Gastroesophageal sphincter (tissue), 4 donors: ENCODE data around the gene ZDHHC6. TPM values are rescaled to one million over a fixed set of nuclear protein-coding genes. Genes with fewer than 3 reads are reported as not detected.
"Not testable (repeated sequence)": the region's sequence is repeated elsewhere in the genome, so short reads cannot be mapped to it uniquely, and the experiment has no call there.

Experiments
- ATAC-seq: fragments of 150-250 bp; one replicate; pipeline ENCODE4 v1.9.1; 2016; ENCODE audit warnings: mild to moderate bottlenecking, moderate library complexity
- H3K27ac ChIP-seq, 4 donors: fragments of 200-600 bp; sonication (generic) in 3 of 4; 1 replicate in 3 of 4; 2 replicates in 1 of 4; pipeline ENCODE4 v1.5.1; 2016 to 2019
- H3K27me3 ChIP-seq: fragments of 200-600 bp; sonication (generic); one replicate; pipeline ENCODE4 v1.5.1; 2019
- H3K36me3 ChIP-seq, 2 donors: fragments of 200-600 bp; sonication (generic); one replicate each; pipeline ENCODE4 v1.5.1; 2019; ENCODE audit warnings: control low read depth in 1 of 2
- H3K4me1 ChIP-seq, 3 donors: fragments of 200-600 bp; sonication (generic); 1 replicate in 2 of 3; 2 replicates in 1 of 3; pipeline ENCODE4 v1.5.1; 2016 to 2019; ENCODE audit warnings: control low read depth in 2 of 3
- H3K4me3 ChIP-seq, 2 donors: fragments of 200-600 bp; sonication (generic); one replicate each; pipeline ENCODE4 v1.5.1; 2019; ENCODE audit warnings: mild to moderate bottlenecking in 1 of 2, moderate library complexity in 1 of 2
- H3K9me3 ChIP-seq, 3 donors: fragments of 200-600 bp; sonication (generic); one replicate each; pipeline ENCODE4 v1.5.1; 2017 to 2019; ENCODE audit warnings: control low read depth in 2 of 3
- CTCF ChIP-seq, 4 experiments: fragments of 200-600 bp in 2 of 4; fragments of 450-650 bp in 2 of 4; sonication (generic) in 1 of 4; IDR thresholded peaks; one replicate each; pipeline ENCODE4 v1.5.1; 2017 to 2019; ENCODE audit warnings: antibody characterized with exemption in 4 of 4, mild to moderate bottlenecking in 2 of 4, moderate library complexity in 2 of 4
- EP300 ChIP-seq: sonication (generic); formaldehyde crosslinking; IDR thresholded peaks from one replicate; pipeline ENCODE4 v1.6.1; 2017; ENCODE audit warnings: antibody characterized with exemption, mild to moderate bottlenecking
- POLR2A ChIP-seq, 2 donors: fragments of 450-650 bp; IDR thresholded peaks; one replicate each; pipeline ENCODE4 v1.6.1; 2017; ENCODE audit warnings: antibody characterized with exemption in 2 of 2, mild to moderate bottlenecking in 2 of 2, moderate library complexity in 1 of 2
- POLR2AphosphoS5 ChIP-seq: sonication (generic); formaldehyde crosslinking; IDR thresholded peaks from one replicate; pipeline ENCODE4 v1.6.1; 2017; ENCODE audit warnings: antibody characterized with exemption
- WGBS, 2 donors: methylation state at CpG; one replicate each; pipeline ENCODE4 v1.1.5; 2018; ENCODE audit warnings: low coverage in 1 of 2; 5-methylcytosine and 5-hydroxymethylcytosine counted together
- total RNA-seq, 4 donors: library from RNA; depleted of rRNA; stranded (reverse); fragments of >200 nt; gene quantifications; one replicate each; pipeline ENCODE4 v1.1.0, GENCODE V29; 2016

ZDHHC6 gene
- total RNA-seq, 4 donors from 2014 or later, result 12.0 to 28.2 (median 21.4) TPM

- peaks cover 2 to 51% of the 10 kb centered on the region in 2 donors for H3K36me3 ChIP-seq
- H3K27me3 ChIP-seq, result no peaks in the 10 kb centered on the region
- no peak overlapping the region for H3K4me3 ChIP-seq
- H3K9me3 ChIP-seq, result no peaks in the 10 kb centered on the region
- H3K4me1 ChIP-seq, result peaks cover 0 to 1% (median 0%) of the 10 kb centered on the region in 3 donors
- no peak overlapping the region for H3K27ac ChIP-seq
- WGBS, 2 donors, result 77 to 96% methylated on average over 3 of the region's 3 CpGs
- no peak for ATAC-seq
- TF ChIP-seq EP300, result no peak
- no peak for TF ChIP-seq POLR2AphosphoS5
- no peak for TF ChIP-seq POLR2A (IDR thresholded peaks at IDR 0.05)
- no peak for TF ChIP-seq CTCF (IDR thresholded peaks at IDR 0.05)
These were observed 20.1 kb upstream of the ZDHHC6 start for GRCh38 chr10:112466802-112467201.

- Histone ChIP-seq H3K4me3 (no peak overlapping the region), H3K27ac (no peak overlapping the region), H3K27me3 (no peaks in the 10 kb centered on the region), H3K4me1 (no peaks in the 10 kb centered on the region), H3K36me3 (peaks cover 2 to 64% of the 10 kb centered on the region in 2 donors), H3K9me3 (no peaks in the 10 kb centered on the region)
- 97 to 100% methylated on average over 1 to 3 of the region's 3 CpGs for WGBS, 2 donors
- no peak for ATAC-seq
- TF ChIP-seq EP300, result no peak
- TF ChIP-seq POLR2A (IDR thresholded peaks at IDR 0.05), result no peak
- no peak for TF ChIP-seq CTCF (IDR thresholded peaks at IDR 0.05)
- TF ChIP-seq POLR2AphosphoS5, result no peak
These were observed 18.7 kb upstream of the ZDHHC6 start for GRCh38 chr10:112465299-112465883.

GRCh38 chr10:112464074-112464473, 17.4 kb upstream of the ZDHHC6 start:
- not testable (repeated sequence) for H3K27me3 ChIP-seq, H3K4me1 ChIP-seq, H3K27ac ChIP-seq, H3K9me3 ChIP-seq, H3K4me3 ChIP-seq, ATAC-seq
- 89% methylated on average over 5 of the region's 5 CpGs; no CpG with 5 or more reads in 1 of the 2 donors for WGBS, 2 donors
- H3K36me3 ChIP-seq, result peaks cover 2 to 61% of the 10 kb centered on the region in 2 donors

GRCh38 chr10:112461029-112461887, 14.5 kb upstream of the ZDHHC6 start:
- Histone ChIP-seq H3K4me1 (no peaks in the 10 kb centered on the region), H3K4me3 (no peak overlapping the region), H3K27ac (no peak overlapping the region), H3K36me3 (peaks cover 2 to 43% of the 10 kb centered on the region in 2 donors), H3K27me3 (no peaks in the 10 kb centered on the region), H3K9me3 (no peaks in the 10 kb centered on the region)
- 91 to 95% methylated on average over 2 to 3 of the region's 4 CpGs for WGBS, 2 donors
- no peak for ATAC-seq
- no peak for TF ChIP-seq POLR2AphosphoS5
- no peak for TF ChIP-seq EP300
- TF ChIP-seq POLR2A (IDR thresholded peaks at IDR 0.05), result no peak
- TF ChIP-seq CTCF (IDR thresholded peaks at IDR 0.05), result no peak

- no peak for TF ChIP-seq EP300
- no peak for TF ChIP-seq POLR2AphosphoS5
- no peak for TF ChIP-seq POLR2A (IDR thresholded peaks at IDR 0.05)
- TF ChIP-seq CTCF (IDR thresholded peaks at IDR 0.05), result no peak
- H3K27me3 ChIP-seq, result no peaks in the 10 kb centered on the region
- no peak overlapping the region for H3K4me3 ChIP-seq
- ATAC-seq, result no peak
- peaks cover 2 to 34% of the 10 kb centered on the region in 2 donors for H3K36me3 ChIP-seq
- no peaks in the 10 kb centered on the region for H3K4me1 ChIP-seq
- 90 to 98% methylated on average over 2 of the region's 2 CpGs for WGBS, 2 donors
- no peaks in the 10 kb centered on the region for H3K9me3 ChIP-seq
- H3K27ac ChIP-seq, result no peak overlapping the region
These were observed 13.7 kb upstream of the ZDHHC6 start for GRCh38 chr10:112460366-112460765.
